Testis (tissue), 3 donors: ENCODE measurements around the gene CST9. TPM values are rescaled to one million over a fixed set of nuclear protein-coding genes. Genes with fewer than 3 reads are reported as not detected.
A peak's percentile ranks its signal among the peaks of the same experiment; 100 is the strongest.

Experiments
- DNase-seq: peaks from one replicate; pipeline ENCODE4 v3.0.0-alpha.2; 2019
- H3K27ac ChIP-seq, 2 donors: fragments of 200-600 bp; sonication (generic); one replicate each; pipeline ENCODE4 v1.5.1; 2019
- H3K27me3 ChIP-seq: fragments of 200-600 bp; sonication (generic); one replicate; pipeline ENCODE4 v1.5.1; 2019
- H3K36me3 ChIP-seq: fragments of 200-600 bp; sonication (generic); one replicate; pipeline ENCODE4 v1.5.1; 2017; ENCODE audit warnings: low read depth; ENCODE audit errors: missing control alignments
- H3K4me1 ChIP-seq: fragments of 200-600 bp; sonication (generic); one replicate; pipeline ENCODE4 v1.5.1; 2019
- H3K4me3 ChIP-seq, 2 donors: fragments of 200-600 bp; sonication (generic); one replicate each; pipeline ENCODE4 v1.5.1; 2017 to 2019
- H3K9me3 ChIP-seq: fragments of 200-600 bp; sonication (generic); one replicate; pipeline ENCODE4 v1.5.1; 2017
- POLR2A ChIP-seq: fragments of 450-650 bp; IDR thresholded peaks from one replicate; pipeline ENCODE4 v1.6.1; 2017; ENCODE audit warnings: antibody characterized with exemption, mild to moderate bottlenecking, moderate library complexity
- WGBS, 2 donors: methylation state at CpG; one replicate each; pipeline ENCODE4 v1.1.5; 2018; 5-methylcytosine and 5-hydroxymethylcytosine counted together
- intact Hi-C: fragments of 100-400 bp; cut with DNase I; formaldehyde crosslinking; loops from one replicate; pipeline ENCODE4 v1.15.1; 2023; ENCODE audit warnings: low total_unique reads
- polyA plus RNA-seq: library from polyadenylated mRNA; stranded (reverse); fragments of 350-450 nt; fragmentation: Illumina TruSeq; extraction: RNeasy Lipid Tissue Mini Kit (QIAGEN cat#74804); gene quantifications from one replicate; pipeline ENCODE4 v1.2.3, GENCODE V29; 2014; ENCODE audit warnings: low read depth, low replicate concordance; ENCODE audit not compliant: insufficient read depth
- total RNA-seq, 2 donors: library from RNA; depleted of rRNA; stranded (reverse); fragments of >200 nt; gene quantifications; one replicate each; pipeline ENCODE4 v1.2.3, GENCODE V29; 2016
- TF ChIP-seq, protein P1 (sequence below), 3 experiments: fragments of 450-650 bp in 2 of 3; fragments of 200-600 bp in 1 of 3; sonication (generic) in 1 of 3; IDR thresholded peaks; one replicate each; pipeline ENCODE4 v1.5.1; 2016 to 2019; ENCODE audit warnings: antibody characterized with exemption in 3 of 3, mild to moderate bottlenecking in 2 of 3, moderate library complexity in 1 of 3

CST9 gene
- total and polyA plus RNA-seq, 3 donors from 2014 or later = 0.19 TPM; not detected in 2

DNA sequence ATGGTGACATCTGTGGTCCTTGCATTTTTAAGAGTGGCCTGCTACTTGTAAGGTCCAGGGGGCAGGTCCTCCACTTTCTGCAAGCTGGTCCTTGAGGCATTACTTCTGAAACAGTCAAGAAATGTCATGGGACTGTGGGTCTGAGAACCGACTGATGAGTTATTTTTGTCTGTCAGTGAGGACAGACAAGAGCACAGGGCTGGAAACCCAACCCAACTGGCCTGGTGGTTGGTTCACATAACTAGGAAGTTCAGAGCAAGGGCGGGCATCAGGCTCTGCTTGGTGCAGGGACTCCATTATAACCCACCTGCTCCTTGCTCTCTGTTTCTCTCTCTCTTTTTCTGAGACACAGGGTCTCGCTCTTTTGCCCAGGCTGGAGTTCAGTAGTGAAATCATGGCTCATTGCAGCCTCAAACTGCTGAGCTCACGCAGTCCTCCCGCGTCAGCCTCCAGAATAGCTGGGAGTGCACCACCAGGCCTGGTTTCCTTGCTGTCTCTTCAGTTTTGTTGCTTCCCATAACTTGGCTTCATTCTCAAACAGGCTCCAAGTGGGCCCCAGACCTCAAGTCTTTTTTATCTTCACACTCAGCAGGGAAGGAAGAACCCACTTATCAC, 22.8 kb upstream of the CST9 start:
- Histone ChIP-seq H3K9me3 (no peaks in the 10 kb centered on the region), H3K27me3 (no peaks in the 10 kb centered on the region), H3K4me1 (peaks cover 32% of the 10 kb centered on the region), H3K36me3 (no peaks in the 10 kb centered on the region), H3K4me3 (no peak overlapping the region), H3K27ac (peak overlapping the region; percentile 4 to 14)
- no peak for TF ChIP-seq POLR2A
- TF ChIP-seq, protein P1, sequence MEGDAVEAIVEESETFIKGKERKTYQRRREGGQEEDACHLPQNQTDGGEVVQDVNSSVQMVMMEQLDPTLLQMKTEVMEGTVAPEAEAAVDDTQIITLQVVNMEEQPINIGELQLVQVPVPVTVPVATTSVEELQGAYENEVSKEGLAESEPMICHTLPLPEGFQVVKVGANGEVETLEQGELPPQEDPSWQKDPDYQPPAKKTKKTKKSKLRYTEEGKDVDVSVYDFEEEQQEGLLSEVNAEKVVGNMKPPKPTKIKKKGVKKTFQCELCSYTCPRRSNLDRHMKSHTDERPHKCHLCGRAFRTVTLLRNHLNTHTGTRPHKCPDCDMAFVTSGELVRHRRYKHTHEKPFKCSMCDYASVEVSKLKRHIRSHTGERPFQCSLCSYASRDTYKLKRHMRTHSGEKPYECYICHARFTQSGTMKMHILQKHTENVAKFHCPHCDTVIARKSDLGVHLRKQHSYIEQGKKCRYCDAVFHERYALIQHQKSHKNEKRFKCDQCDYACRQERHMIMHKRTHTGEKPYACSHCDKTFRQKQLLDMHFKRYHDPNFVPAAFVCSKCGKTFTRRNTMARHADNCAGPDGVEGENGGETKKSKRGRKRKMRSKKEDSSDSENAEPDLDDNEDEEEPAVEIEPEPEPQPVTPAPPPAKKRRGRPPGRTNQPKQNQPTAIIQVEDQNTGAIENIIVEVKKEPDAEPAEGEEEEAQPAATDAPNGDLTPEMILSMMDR (IDR thresholded peaks at IDR 0.05) = no peak
- no peak for DNase-seq
- WGBS, 2 donors = 90 to 94% methylated on average over 6 of the region's 6 CpGs
- intact Hi-C loops = loop anchor here (10.0 kb wide), 2 partner anchors 274 to 1426 kb away; partner anchors contain the start of genes ACSS1 and NXT1

DNA sequence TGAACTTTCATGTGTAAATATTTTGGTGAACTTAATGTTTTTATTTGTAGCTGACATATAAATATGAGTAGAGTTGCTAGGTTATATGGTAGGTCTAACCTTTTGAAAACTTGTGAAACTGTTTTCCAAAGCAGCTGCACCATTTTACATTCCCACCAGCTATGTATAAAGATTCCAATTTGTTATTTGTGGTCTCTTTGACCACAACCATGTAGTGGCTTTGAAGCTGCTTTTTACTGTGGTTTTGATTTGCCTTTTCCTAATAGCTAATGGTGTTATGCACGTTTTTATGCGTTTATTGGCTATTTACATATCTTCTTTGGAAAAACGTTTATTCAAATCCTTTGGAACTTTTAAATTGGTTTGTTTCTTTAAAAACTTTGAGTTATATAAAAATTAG, 21.8 kb upstream of the CST9 start:
- Histone ChIP-seq H3K36me3 (no peaks in the 10 kb centered on the region), H3K9me3 (no peaks in the 10 kb centered on the region), H3K4me3 (no peak overlapping the region), H3K27ac (no peak overlapping the region), H3K27me3 (no peaks in the 10 kb centered on the region), H3K4me1 (peaks cover 37% of the 10 kb centered on the region)
- WGBS, 2 donors = 88 to 92% methylated on average over 3 of the region's 3 CpGs
- DNase-seq = no peak
- intact Hi-C loops = loop anchor here (10.0 kb wide), 2 partner anchors 273 to 1427 kb away; partner anchors contain the start of genes ACSS1 and NXT1
- TF ChIP-seq, protein P1 (IDR thresholded peaks at IDR 0.05) = no peak
- TF ChIP-seq POLR2A = no peak

DNA sequence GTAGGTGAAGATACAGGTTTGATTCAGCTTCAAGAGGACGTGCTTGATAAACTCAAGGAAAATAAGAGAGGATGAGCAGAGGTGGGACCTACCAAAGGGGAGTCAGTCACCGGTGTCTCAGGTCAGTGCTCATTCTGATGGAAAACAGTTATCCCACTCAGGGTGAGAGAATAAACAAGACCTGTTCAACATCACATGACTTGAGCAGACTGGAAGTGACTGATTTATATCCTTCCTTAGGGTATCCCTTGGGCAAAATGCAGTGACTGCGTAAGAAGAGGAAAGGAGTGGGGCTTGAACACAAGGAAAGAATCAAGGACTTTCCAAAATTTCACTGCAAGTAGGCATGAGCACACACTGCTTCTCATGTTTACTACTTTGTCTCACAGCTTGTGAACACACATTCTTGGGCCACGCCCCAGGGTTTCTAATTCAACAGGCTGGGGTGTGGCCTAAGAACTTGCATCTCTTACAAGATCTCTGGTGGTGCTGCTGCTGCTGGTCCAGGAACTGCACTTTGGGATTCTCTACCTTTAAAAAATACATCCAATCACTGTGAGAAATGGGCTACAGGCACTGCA, 20.4 kb upstream of the CST9 start:
- no peak for TF ChIP-seq POLR2A
- TF ChIP-seq, protein P1 (IDR thresholded peaks at IDR 0.05) = no peak
- WGBS, 2 donors = 75 to 78% methylated on average over 4 of the region's 4 CpGs
- Histone ChIP-seq H3K4me1 (peaks cover 38% of the 10 kb centered on the region), H3K27ac (no peak overlapping the region), H3K27me3 (no peaks in the 10 kb centered on the region), H3K4me3 (no peak overlapping the region), H3K9me3 (no peaks in the 10 kb centered on the region), H3K36me3 (no peaks in the 10 kb centered on the region)
- intact Hi-C loops = loop anchor here (10.0 kb wide), 2 partner anchors 271 to 1429 kb away; partner anchors contain the start of genes ACSS1 and NXT1
- DNase-seq = no peak

DNA sequence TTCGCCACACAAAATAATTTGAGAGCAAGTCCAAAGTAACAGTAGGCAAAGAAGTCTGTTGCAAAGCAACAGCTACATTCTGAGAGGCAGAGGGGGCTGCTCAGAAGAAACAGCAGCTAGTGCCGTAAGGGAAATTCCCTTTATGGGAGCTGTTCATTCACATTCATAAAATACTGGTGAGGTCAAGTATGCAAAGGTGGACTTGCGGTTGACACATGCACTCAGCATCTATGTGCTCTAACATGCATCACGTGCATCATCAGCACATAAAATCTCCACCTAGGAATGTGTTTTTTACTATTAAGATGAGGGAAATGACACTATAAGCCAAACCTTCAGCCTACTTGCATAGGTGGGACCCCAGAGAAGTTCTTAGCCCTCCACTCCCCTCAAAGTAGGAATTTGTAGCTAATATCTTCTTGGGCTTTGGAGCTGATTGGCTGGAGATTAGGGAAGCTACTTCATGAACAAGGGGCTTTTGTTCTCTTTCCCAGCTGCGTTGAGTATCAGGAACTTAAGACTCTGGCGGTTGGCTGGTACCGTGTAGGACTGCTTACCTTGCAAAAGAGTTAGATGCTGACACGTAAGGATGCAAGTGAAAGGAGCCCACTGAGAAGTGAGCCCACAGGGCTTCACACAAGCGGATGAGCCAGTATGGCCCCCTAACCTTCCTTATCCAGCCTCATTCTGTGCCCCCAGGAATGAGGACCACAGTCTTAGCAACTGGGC, 19.7 kb upstream of the CST9 start:
- Histone ChIP-seq H3K27me3 (no peaks in the 10 kb centered on the region), H3K27ac (no peak overlapping the region), H3K4me3 (no peak overlapping the region), H3K9me3 (no peaks in the 10 kb centered on the region), H3K36me3 (no peaks in the 10 kb centered on the region), H3K4me1 (peaks cover 37% of the 10 kb centered on the region)
- intact Hi-C loops = loop anchor here (10.0 kb wide), 2 partner anchors 271 to 1429 kb away; partner anchors contain the start of genes ACSS1 and NXT1
- DNase-seq = peak; percentile 64
- TF ChIP-seq POLR2A = no peak
- WGBS, 2 donors = 76 to 78% methylated on average over 9 of the region's 9 CpGs

DNA sequence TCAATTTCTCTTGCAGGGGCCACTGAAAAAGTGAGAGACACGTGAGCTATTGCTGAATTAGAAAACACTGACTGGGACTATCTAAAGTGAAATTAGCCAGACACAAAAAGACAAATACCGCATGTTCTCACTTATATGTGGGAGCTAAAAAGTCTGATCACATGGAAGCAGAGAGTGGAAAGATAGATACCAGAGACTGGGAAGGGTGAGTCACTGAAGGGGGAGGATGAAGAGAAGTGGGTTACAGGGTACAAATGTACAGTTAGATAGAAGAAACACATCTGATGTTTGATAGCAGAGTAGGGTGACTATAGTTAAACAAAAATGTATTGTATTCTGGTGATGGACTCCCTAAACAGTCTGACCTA, 18.6 kb upstream of the CST9 start:
- no peak for TF ChIP-seq POLR2A
- TF ChIP-seq, protein P1 (IDR thresholded peaks at IDR 0.05) = no peak
- no peak for DNase-seq
- 61 to 66% methylated on average over 2 of the region's 2 CpGs for WGBS, 2 donors
- peaks cover 26% of the 10 kb centered on the region for H3K4me1 ChIP-seq
- no peaks in the 10 kb centered on the region for H3K27me3 ChIP-seq
- no peaks in the 10 kb centered on the region for H3K36me3 ChIP-seq
- intact Hi-C loops = loop anchor here (10.0 kb wide), 2 partner anchors 270 to 1430 kb away; partner anchors contain the start of genes ACSS1 and NXT1
- no peaks in the 10 kb centered on the region for H3K9me3 ChIP-seq
- no peak overlapping the region for H3K4me3 ChIP-seq
- H3K27ac ChIP-seq = peak overlapping the region; percentile 63 to 81
